Tongue (tissue), 2 donors: ENCODE data around the gene YKT6. TPM values are rescaled to one million over a fixed set of nuclear protein-coding genes. Genes with fewer than 3 reads are reported as not detected.

Experiments used
- DNase-seq: peaks from one replicate; pipeline ENCODE4 v3.0.0-alpha.2; 2015
- total RNA-seq: library from RNA; depleted of rRNA; stranded (reverse); fragments of >200 nt; gene quantifications from one replicate; pipeline ENCODE4 v1.2.3, GENCODE V29; 2014

Gene YKT6
- total RNA-seq, 1 donor from 2014 or later: 59.3 TPM

DNA sequence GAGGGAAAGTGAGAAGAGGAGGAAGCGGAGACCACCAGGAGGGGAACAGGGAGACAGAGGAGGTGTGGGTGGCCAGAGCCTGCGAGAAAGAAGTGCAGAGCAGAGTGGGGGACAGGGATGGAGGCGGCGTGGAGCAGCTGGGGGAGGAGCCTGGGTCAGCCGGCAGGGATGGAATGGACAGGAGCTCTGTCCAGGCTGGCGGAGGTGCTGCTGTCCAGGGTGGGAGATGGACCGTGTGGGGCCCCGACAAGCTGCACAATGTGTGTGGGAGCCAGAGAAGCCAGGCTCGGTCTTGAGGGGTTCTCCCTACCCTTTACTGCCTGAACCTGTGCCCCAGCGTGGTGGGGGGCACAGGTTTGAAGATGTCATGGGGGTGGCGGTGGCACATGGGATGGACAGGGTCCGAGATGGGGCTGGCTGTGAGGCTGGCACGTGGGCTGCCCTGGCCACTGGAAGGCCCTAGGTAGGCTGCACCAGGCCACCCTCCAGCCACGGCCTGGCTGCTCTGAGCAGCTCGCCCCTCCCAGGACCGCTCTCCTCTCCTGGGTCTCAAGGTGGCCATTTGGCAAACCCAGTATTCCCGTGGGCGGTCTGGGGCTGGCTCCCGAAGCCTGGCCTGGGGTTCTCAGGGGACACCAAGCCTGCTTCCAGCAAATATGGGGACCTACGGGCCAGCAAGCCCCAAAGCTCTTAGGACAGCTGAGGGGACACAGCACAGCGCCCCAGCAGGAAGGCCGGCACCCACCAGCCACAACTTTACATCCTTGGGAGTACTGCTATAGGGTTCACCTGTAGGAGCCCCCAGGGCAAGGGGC lies 32.3 kb downstream of the YKT6 start:
- DNase-seq: no peak

DNA sequence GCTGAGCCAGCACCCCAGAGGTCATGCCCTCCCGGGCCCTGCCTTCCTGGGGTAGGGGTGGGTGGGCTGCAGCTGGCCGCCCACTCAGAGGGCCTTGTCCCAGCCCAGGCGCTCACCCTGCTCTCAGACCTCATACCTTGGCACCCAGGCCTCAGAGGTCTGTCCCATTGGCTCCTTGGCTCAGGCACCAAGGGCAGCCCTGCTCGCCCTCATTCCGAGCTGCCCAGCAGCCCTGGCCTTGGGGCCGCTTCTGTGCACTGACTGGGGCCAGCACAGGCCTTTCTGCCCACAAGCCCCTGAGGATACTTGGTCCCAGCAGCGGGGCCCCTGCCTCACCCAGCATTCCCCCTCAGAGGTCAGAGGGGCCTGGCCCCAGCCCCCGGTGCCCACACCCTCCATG lies 34.3 kb downstream of the YKT6 start:
- DNase-seq: no peak

DNA sequence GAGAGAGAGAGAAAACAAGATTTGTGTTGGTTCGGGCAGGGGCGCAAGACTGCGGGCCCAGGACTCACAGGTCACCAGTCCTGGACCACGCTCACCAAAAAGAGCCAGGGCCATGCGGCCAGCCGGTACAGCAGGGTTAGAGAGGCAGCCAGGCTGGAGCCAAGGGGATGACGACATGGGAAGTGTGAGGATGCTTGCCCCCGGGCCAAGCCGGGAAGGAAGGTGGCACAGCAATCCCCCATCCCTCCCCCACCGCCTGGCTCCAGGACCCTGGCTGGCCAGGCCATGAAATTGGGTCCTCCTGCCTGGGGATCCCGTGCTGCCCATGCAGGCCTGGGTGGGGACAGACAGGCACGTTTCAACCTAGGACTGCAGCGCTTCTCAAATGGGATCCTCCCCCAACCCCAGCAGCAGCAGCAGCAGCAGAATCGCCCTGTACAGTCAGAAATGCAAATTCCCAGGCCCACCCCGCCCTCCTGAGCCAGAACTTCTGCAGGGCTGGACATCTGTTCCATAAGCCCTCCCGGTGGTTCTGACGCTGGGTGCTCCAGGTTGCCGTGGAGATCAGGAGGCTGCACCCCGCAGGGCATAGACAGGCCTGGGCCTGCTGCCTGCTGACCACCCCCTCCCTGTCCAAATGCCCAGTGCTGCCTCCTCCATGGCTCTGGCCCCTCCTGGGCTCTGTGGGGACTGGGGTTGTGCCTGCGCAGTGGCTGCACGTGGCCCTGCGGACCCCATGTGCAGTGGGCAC lies 35.0 kb downstream of the YKT6 start:
- no peak for DNase-seq

DNA sequence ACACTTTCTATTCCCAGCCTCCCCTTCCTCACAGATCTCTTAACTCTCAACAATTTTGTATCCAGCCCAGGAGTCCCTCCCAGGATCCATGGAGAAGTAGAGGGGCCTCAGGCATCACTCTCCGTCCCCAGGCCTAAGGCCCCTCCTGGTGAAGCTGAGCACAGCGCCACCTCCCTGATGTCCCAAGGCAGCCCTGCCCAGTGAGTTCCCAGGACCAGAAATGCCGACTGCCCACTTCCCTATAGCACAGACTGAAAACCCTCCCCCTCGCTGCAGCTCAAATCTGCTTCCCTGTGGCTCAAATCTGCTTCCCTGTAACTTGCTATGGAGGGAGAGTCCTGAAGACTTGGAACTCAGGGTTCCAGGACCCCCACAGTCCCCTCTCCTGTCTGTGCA lies 35.6 kb downstream of the YKT6 start:
- DNase-seq: no peak

DNA sequence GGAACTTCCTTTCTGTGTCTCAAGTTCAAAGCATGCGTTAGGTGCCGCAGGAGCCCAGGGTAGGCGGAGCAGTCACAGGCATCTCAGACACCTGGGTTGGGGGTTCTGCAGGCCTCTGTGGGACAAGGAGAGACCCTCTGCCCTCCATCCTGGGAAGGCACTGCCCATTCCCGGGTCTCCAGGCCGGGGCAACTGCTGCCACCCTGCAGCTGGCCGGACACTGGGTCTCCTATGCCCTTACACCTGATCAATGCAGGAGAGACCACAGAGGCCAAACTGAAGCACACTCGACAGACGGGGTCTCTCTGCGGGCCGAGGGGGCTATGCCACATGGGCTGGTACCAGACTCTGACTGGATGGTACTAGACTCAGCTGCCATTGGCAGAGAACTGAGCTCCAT lies 36.9 kb downstream of the YKT6 start:
- DNase-seq: no peak

DNA sequence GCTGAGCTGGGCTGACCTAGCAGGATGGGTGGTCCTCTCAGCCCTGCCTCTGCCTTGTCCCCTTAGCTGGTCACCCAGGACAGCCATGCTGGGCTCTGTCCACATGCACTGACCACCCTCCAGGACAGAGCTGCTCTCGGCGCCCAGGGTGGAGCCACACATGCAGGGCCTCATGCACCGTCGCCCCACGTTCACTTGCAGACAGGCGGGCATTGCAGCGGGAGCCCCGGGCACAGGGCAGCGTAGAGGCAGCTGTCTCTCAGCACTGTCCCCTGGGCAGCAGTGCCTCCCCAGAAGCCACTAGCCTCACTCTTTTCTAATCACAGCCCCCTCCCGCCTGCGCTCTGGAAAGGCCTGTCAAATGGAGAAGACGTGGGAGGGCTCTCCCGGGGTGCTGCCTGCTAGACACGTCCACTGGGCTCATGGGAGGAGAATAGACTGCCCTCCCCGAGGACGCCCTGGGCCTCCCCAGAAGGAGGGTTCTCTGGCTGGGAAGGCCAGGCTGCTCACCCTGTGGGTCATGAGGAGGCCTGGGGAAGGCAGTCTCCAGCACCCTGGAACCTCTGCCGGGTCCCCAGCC lies 37.4 kb downstream of the YKT6 start:
- no peak for DNase-seq

DNA sequence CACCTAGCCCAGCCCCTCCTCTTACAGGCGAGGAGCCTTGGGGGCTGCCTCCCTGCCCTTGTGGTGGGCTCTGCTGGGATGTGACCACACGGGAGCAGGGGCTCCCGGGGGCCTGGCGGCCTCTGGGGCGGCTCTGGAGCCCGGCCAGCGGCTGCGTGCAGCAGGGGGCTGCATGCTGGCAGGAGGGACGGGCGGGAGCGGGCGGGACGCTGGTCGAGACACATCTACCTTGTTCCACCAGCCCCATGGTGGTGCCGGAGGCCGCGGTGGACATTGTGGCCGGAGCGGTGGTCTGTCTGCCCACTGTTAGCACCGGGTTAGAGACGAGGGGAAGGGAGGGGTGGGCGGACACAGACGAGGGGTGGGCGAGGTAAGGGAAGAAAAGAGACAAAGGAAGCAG lies 38.6 kb downstream of the YKT6 start:
- no peak for DNase-seq

DNA sequence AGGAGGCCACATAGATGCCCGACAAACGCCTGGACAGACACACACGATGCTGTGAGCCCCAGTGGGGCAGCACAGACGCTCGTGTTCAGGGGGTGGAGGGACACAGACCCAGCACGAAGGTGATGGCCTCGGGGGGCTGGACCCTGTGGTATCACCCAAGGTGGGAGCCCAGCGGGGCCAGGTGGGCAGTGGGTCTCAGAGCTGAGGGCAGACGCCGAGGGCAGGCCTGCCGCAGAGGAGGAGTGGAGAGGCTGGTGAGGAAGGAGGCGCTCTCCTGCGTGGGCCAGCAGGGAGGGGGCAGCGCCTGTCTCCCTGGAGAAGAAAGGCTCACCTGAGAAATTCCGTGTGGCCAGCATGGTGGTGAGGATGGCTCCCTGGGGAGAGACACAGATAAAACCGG lies 39.6 kb downstream of the YKT6 start:
- no peak for DNase-seq

DNA sequence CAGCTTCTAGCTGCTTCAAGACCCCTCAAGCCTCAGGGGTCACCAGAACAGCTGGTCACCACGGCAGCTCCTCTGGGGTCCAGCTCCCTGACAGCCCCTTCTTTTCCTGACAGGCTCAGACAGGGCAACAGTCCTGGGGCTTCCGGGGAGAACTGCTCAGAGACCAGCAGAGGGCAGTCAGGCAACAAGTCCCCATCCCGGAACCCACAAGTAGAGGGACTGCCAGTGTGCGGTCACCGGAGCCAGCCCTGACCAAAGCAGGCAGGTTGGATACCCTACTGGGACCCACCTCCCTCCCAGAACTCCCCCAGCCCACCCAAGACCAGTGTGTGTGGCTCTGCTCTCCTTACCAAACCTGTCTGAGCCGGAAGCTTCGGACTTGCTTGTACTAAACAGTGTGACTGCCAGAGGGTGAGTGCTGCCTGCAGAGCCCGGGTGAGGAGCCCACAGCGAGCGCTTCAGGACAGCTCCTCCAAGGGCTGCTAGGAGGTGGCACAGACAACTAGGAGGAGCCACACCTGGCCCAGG lies 40.3 kb downstream of the YKT6 start:
- peak; percentile 88 for DNase-seq

DNA sequence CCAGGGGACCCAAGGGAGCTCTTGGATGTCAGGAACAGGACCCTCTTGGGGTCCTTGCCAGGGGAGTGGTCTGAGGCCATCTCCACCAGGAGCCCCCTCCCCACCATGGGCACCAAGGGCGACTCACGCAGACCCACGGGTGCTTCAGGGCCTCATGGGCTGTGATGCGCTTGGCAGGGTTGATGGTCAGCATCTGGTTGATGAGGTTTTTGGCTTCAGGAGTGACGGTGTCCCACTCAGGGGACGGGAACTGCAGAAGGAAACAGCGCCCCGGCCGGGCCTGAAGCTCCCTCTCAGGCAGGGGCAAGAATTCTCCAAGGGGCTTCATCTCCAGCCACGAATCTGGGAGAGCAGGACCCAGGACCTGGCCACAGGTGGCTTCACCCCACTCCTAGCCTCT lies 41.3 kb downstream of the YKT6 start:
- DNase-seq: no peak

DNA sequence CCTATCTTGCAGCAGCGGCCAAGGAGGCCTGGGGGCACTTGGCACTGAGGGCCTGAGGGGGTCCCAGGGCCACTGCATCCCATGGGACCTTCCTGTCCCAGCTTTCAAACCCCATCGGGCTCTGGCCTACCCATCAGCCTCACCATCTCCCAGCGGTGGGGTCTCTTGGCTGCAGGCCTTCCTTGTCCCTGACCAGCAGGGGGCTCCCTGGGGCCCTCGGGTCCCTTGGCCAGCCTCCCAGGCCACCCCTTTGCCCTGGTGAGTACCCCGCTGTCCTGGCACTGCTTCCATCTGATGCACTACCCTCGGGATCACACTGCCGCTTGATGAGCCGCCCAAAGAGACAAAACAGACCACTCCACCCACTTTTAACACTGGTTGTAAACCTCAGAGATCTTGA lies 43.5 kb downstream of the YKT6 start:
- no peak for DNase-seq

DNA sequence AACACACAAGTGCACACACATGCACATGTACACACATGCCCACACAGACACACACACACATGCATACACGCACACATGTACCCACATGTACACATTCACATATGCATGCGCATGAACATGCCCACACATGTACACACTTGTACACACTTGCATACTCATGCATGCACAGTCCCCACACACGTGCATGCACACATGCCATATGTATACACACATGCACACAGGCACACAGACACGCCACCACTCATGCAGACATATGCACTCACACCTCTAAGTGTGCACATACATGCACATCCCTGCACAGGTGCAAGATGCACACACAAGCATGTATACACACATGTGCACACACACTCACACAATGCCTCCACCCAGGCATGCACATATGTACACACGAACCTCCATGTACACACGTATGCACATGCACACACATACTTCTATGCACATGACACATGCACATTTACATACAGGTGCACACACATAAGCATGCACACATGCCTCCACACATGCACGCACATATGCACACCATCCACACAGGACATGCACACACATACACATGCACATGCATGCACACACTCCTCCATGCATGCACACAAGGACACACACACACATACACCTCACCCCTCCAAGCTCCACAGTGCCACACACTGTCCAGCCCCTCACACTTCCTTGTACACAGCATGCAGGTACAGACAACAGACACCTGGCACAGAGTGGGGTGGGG lies 45.8 kb downstream of the YKT6 start:
- no peak for DNase-seq

DNA sequence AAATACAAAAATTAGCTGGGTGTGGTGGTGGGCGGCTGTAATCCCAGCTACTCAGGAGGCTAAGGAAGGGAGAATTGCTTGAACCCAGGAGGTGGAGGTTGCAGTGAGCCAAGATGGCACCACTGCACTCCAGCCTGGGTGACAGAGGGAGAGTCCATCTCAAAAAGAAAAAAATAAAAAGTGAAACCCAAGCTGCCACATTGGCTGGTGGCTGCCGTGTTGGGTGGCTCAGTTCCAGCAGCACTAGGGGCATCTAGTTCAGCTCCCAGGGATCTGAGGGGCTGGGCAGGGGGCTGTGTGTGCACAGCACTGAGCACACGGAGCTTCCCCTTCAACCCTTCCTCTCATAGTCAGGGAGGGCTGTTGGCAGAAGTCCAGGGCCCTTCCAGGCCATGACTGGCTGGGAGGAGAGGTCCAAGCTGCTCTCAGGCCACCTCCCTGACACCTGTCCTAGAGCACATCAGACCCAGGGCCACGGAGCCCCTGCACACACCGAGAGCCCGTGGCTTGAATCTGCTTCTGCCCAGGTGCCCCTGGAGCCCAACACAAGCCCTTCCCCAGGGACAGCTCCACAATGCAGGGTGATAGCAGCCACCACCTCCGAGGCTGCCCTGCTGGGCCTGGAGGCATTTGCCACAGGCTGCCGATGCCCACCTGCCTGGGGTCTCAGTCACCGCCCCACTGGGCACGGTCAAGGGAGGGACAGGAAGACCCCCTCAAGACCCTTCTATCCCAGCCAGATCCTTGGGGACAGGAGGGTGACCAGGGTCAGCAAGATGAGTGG lies 47.3 kb downstream of the YKT6 start:
- no peak for DNase-seq

DNA sequence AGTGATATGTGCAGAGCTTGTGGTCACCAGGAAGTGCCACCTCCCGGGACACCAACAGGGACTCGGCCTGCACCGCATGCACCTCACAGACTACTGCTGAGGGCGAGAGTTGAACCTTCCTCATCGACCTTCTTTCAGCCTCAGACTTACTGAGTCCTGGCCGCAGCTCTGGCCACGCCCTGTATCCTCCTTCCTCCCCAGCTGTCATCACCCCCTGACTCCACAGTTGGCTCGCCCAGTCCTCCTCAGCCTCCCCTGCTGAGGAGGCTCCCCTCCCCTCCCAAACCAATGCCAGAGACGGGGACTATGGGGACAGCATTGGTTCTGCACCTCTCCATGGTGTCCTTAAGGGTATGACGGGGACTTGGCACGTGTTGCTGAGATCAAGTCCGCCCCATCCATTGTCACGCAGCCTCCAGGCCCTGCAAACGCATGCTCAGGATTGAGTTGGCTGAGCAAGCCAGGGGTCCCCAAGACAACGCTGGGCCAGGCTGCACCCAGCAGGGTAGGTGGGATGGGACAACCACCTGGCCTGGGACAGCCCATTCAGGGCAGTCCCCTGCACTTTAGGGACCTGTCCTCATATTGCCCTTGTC lies 49.0 kb downstream of the YKT6 start:
- DNase-seq: no peak

DNA sequence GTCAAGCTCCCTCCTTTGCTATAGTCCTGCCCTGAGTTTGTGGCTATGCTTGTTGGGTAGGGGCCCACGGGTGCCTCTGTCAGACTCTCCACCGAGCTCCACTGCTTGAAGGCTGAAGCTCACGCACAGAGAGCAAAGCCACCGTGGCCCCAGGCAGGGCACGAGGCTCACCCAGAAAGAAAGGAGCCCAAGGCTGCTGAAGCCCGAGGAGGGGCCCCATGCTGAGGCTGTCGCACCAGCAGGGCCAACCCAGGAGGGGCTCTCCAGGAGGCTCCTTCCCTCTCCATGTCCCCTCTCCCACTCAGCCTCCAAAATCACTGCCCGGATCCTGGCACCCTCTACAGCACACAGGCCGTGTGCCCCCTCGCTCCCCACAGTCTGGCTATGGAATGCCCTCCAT lies 50.5 kb downstream of the YKT6 start:
- DNase-seq: no peak

DNA sequence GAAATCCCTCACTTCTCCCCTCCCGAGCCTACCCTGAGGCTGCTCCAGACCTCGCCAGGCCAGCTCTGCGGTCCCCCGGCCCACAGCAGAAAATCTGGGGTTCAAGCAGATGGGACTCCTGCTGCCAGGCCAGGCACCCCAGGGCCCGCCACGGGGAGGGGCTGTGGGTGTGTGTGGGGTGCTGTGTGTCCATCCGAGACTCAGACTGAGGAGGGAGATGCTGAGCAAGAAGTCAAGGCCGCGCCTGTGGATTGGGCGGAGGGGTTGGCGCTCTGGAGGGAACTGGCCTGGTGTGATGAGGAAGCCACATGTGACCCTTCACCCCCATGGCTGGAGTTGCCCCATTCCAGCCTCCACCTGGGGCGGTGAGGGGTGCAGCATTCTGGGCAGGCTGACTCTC lies 51.1 kb downstream of the YKT6 start:
- no peak for DNase-seq

DNA sequence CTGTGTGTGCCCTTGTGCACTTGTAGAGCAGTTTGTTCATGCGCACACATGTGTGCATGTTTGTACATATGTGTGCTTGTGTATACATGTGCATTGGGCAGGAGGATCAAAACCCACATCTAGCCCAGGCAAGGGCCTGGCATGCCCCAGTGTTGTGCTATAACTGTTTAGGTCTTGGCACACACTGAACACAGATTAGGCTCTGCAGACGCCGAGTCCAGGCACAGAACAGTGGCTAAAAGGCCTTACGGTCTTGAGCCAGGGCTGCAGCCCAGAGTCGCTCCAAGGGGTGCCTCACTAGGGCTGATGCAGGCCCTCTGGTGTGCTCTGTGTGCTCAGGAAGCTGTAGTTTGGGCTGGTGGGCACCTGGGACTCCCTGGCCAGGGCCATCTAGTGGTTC lies 55.7 kb downstream of the YKT6 start:
- DNase-seq: no peak

DNA sequence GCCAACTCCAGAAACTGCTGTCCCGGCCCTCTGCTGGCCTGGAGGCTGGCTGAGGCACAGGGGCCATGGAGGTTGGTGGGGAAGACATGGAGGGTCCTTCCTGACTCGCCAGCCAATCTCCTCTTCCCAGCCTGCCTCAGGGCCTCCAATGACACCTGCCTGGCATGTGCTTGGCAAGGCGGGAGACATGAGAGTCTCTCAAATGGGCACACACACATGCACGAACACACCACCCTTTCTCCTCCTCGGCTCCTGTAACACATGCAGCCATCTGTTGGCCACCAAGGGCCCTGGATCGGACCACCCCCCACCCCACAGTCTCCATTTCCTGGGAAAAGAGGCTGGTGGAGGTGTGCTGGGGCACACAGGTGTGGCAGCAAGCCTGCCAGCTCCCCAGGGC lies 56.4 kb downstream of the YKT6 start:
- no peak for DNase-seq

DNA sequence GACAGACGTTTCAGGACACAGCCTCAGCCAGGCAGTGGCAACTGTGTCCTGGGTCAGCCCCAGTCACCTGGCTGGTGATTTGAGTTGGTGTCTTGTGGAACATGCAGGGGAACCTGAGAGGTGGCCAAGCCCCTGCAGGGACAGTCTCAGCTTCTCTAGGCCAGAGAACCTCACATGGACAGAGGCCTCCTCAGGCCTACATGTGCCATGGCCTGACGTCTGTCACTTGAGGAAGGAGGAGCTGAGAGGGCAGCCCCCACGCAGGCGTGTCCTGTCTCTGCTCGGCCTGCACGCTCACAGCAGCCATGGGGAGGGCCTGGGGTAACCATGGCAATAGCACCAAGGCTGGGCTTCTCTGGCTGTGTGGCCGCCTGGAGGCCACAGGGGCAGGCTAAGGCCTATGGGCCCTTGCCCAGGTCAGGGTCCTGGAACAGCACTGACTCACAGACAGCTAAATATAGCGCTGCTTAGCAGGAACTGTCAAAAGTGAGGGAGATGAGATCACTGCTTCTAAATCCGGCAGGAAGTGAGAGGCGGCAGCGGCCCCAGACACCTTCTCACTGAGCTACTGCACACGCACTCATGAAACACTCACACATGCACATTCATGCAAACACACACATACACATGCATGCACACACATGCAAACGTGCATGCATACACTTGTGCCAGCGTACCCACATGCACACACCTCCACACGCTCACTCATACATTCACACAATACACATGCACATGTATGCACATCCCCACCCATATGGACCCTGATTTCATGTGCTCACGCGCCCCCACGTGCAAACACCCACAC lies 57.0 kb downstream of the YKT6 start:
- peak; percentile 87 for DNase-seq

DNA sequence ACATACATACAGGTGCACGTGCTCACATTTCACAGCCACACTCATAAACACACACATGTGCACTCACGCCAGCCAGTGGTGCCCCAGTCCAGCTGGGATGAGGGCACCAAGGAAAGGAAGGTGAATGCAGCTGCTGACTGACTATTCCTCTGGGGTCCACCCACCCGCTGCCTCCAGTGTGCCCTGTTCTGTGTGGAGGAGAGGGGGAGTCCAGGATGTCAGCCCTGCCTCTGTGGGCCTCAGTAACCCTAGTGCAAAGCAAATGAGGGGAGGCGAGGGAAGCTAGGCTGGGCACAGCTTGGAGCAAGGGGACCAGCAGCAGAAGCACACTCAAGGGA lies 57.6 kb downstream of the YKT6 start:
- DNase-seq: no peak
